ENCODE results near the gene HSPA8.

The HSPA8 gene

GRCh38 chr11:123061403-123062157, at the start of gene HSPA8:
HSPA8 (minus strand) TSS chr11:123062136; CDS start chr11:123061324, 812 bp downstream.
- CTCF ChIA-PET: interaction anchor here (0.8 to 0.9 kb wide), 2 partner anchors 26 to 41 kb away, joined by 3 to 6 read pairs; no protein-coding TSS in a partner anchor

GRCh38 chr11:123111465-123111864, 49.5 kb upstream of the HSPA8 start:
- DNase-seq (ENCODE audit: extremely low spot score): peak; percentile 48
- ChIA-PET CTCF (interaction anchor here (0.6 to 7.5 kb wide), 9 partner anchors 53 to 410 kb away, joined by 3 to 71 read pairs (median 3); no protein-coding TSS in a partner anchor), POLR2A (no interaction called here)
- TF ChIP-seq HDGF (IDR thresholded peaks at IDR 0.05; ENCODE audit: borderline replicate concordance) (no peak), CTBP1 (IDR thresholded peaks at IDR 0.05; ENCODE audit: borderline replicate concordance) (no peak), FOXK2 (IDR thresholded peaks at IDR 0.05) (no peak), NFRKB (IDR thresholded peaks at IDR 0.05) (no peak), ZNF384 (IDR thresholded peaks at IDR 0.05) (no peak), ELF4 (IDR thresholded peaks at IDR 0.05) (no peak), SP1 (IDR thresholded peaks at IDR 0.05) (no peak), L3MBTL2 (conservative IDR thresholded peaks at IDR 0.05) (no peak), ARNT (IDR thresholded peaks at IDR 0.05) (no peak), TARDBP (IDR thresholded peaks at IDR 0.05) (no peak), PKNOX1 (IDR thresholded peaks at IDR 0.05) (no peak), BHLHE40 (IDR thresholded peaks at IDR 0.05; ENCODE audit: borderline replicate concordance) (no peak), LEF1 (IDR thresholded peaks at IDR 0.05; ENCODE audit: borderline replicate concordance) (no peak), SUZ12 (IDR thresholded peaks at IDR 0.05) (no peak), FOXM1 (IDR thresholded peaks at IDR 0.05; ENCODE audit: borderline replicate concordance) (no peak), FOXA1 (IDR thresholded peaks at IDR 0.05) (no peak)

More at GRCh38 chr11:123061403-123062157, at the start of gene HSPA8:
- no peak for DNase-seq (ENCODE audit: extremely low spot score)
- TF ChIP-seq ELF4 (IDR thresholded peaks at IDR 0.05) (peak; percentile 69), L3MBTL2 (conservative IDR thresholded peaks at IDR 0.05) (peak; percentile 46), HDGF (IDR thresholded peaks at IDR 0.05; ENCODE audit: borderline replicate concordance) (no peak)
- POLR2A ChIA-PET: interaction anchor here (0.6 to 2.2 kb wide), 25 partner anchors 8 to 349 kb away, joined by 3 to 20 read pairs (median 4); no protein-coding TSS in a partner anchor

GRCh38 chr11:123110397-123110796, 48.5 kb upstream of the HSPA8 start:
- CTCF ChIA-PET: interaction anchor here (0.7 to 7.5 kb wide), 4 partner anchors 136 to 187 kb away, joined by 3 to 71 read pairs (median 10); no protein-coding TSS in a partner anchor
- TF ChIP-seq ELF4 (IDR thresholded peaks at IDR 0.05): no peak
- no peak for TF ChIP-seq PKNOX1 (IDR thresholded peaks at IDR 0.05)
- TF ChIP-seq SP1 (IDR thresholded peaks at IDR 0.05): no peak
- no peak for TF ChIP-seq FOXK2 (IDR thresholded peaks at IDR 0.05)
- no peak for TF ChIP-seq LEF1 (IDR thresholded peaks at IDR 0.05; ENCODE audit: borderline replicate concordance)
- no peak for TF ChIP-seq CTBP1 (IDR thresholded peaks at IDR 0.05; ENCODE audit: borderline replicate concordance)
- TF ChIP-seq FOXM1 (IDR thresholded peaks at IDR 0.05; ENCODE audit: borderline replicate concordance): no peak
- TF ChIP-seq ZNF384 (IDR thresholded peaks at IDR 0.05): no peak
- no peak for TF ChIP-seq NFRKB (IDR thresholded peaks at IDR 0.05)
- TF ChIP-seq TARDBP (IDR thresholded peaks at IDR 0.05): no peak
- DNase-seq (ENCODE audit: extremely low spot score): no peak
- POLR2A ChIA-PET: no interaction called here

GRCh38 chr11:123107945-123108495, 46.1 kb upstream of the HSPA8 start:
- DNase-seq (ENCODE audit: extremely low spot score): no peak
- CTCF ChIA-PET: interaction anchor here (3.7 to 7.5 kb wide), 2 partner anchors 138 to 153 kb away, joined by 16 to 71 read pairs; no protein-coding TSS in a partner anchor
- no peak for TF ChIP-seq SP1 (IDR thresholded peaks at IDR 0.05)
- TF ChIP-seq FOXK2 (IDR thresholded peaks at IDR 0.05): no peak
- TF ChIP-seq FOXA1 (IDR thresholded peaks at IDR 0.05): no peak
- TF ChIP-seq HDGF (IDR thresholded peaks at IDR 0.05; ENCODE audit: borderline replicate concordance): no peak
- no peak for TF ChIP-seq NFRKB (IDR thresholded peaks at IDR 0.05)
- TF ChIP-seq L3MBTL2 (conservative IDR thresholded peaks at IDR 0.05): no peak
- TF ChIP-seq ARNT (IDR thresholded peaks at IDR 0.05): no peak
- TF ChIP-seq SUZ12 (IDR thresholded peaks at IDR 0.05): no peak
- TF ChIP-seq FOXM1 (IDR thresholded peaks at IDR 0.05; ENCODE audit: borderline replicate concordance): no peak
- TF ChIP-seq ELF4 (IDR thresholded peaks at IDR 0.05): no peak
- TF ChIP-seq TARDBP (IDR thresholded peaks at IDR 0.05): no peak
- no peak for TF ChIP-seq LEF1 (IDR thresholded peaks at IDR 0.05; ENCODE audit: borderline replicate concordance)
- no peak for TF ChIP-seq BHLHE40 (IDR thresholded peaks at IDR 0.05; ENCODE audit: borderline replicate concordance)
- TF ChIP-seq CTBP1 (IDR thresholded peaks at IDR 0.05; ENCODE audit: borderline replicate concordance): no peak
- TF ChIP-seq ZNF384 (IDR thresholded peaks at IDR 0.05): no peak
- TF ChIP-seq PKNOX1 (IDR thresholded peaks at IDR 0.05): no peak
- POLR2A ChIA-PET: no interaction called here

GRCh38 chr11:123104697-123105096, 42.8 kb upstream of the HSPA8 start:
- DNase-seq (ENCODE audit: extremely low spot score): no peak
- CTCF ChIA-PET: interaction anchor here (0.7 to 2.6 kb wide), 3 partner anchors 57 to 157 kb away, joined by 3 to 21 read pairs (median 3); no protein-coding TSS in a partner anchor
- TF ChIP-seq FOXM1 (IDR thresholded peaks at IDR 0.05; ENCODE audit: borderline replicate concordance): no peak
- TF ChIP-seq SUZ12 (IDR thresholded peaks at IDR 0.05): no peak
- no peak for TF ChIP-seq LEF1 (IDR thresholded peaks at IDR 0.05; ENCODE audit: borderline replicate concordance)
- TF ChIP-seq SP1 (IDR thresholded peaks at IDR 0.05): no peak
- TF ChIP-seq ELF4 (IDR thresholded peaks at IDR 0.05): no peak
- TF ChIP-seq BHLHE40 (IDR thresholded peaks at IDR 0.05; ENCODE audit: borderline replicate concordance): no peak
- no peak for TF ChIP-seq ARNT (IDR thresholded peaks at IDR 0.05)
- TF ChIP-seq CTBP1 (IDR thresholded peaks at IDR 0.05; ENCODE audit: borderline replicate concordance): no peak
- TF ChIP-seq PKNOX1 (IDR thresholded peaks at IDR 0.05): no peak
- no peak for TF ChIP-seq HDGF (IDR thresholded peaks at IDR 0.05; ENCODE audit: borderline replicate concordance)
- TF ChIP-seq ZNF384 (IDR thresholded peaks at IDR 0.05): no peak
- no peak for TF ChIP-seq FOXK2 (IDR thresholded peaks at IDR 0.05)
- TF ChIP-seq NFRKB (IDR thresholded peaks at IDR 0.05): no peak
- TF ChIP-seq L3MBTL2 (conservative IDR thresholded peaks at IDR 0.05): no peak
- TF ChIP-seq TARDBP (IDR thresholded peaks at IDR 0.05): no peak
- no peak for TF ChIP-seq FOXA1 (IDR thresholded peaks at IDR 0.05)
- POLR2A ChIA-PET: no interaction called here
